Adipocyte (in vitro differentiated cells): ENCODE results near the gene NR1I3.

Experiments
- DNase-seq: peaks from one replicate; pipeline ENCODE4 v3.0.0-alpha.2; 2015; ENCODE audit warnings: low read depth
- H3K27me3 ChIP-seq: replicated peaks from 2 replicates; pipeline ENCODE4 v1.7.0; 2013; ENCODE audit warnings: mild to moderate bottlenecking, low read length, moderate library complexity; ENCODE audit not compliant: control insufficient read depth, insufficient read depth
- H3K36me3 ChIP-seq: 2 replicates; pipeline ENCODE4 v1.7.0; 2013; ENCODE audit warnings: low read length, mild to moderate bottlenecking, moderate library complexity; ENCODE audit not compliant: control insufficient read depth, insufficient read depth, severe bottlenecking
- H3K4me1 ChIP-seq: 2 replicates; pipeline ENCODE4 v1.7.0; 2013; ENCODE audit warnings: mild to moderate bottlenecking, low read length, moderate library complexity; ENCODE audit not compliant: control insufficient read depth, insufficient read depth
- H3K4me3 ChIP-seq: 2 replicates; pipeline ENCODE4 v1.7.0; 2013; ENCODE audit warnings: mild to moderate bottlenecking, low read length, moderate library complexity
- H3K9ac ChIP-seq: 2 replicates; pipeline ENCODE4 v1.7.0; 2013; ENCODE audit warnings: mild to moderate bottlenecking, low read length, moderate library complexity
- H3K9me3 ChIP-seq: 2 replicates; pipeline ENCODE4 v1.7.0; 2013; ENCODE audit warnings: mild to moderate bottlenecking, low read length, moderate library complexity; ENCODE audit not compliant: control insufficient read depth

Gene NR1I3, protein sequence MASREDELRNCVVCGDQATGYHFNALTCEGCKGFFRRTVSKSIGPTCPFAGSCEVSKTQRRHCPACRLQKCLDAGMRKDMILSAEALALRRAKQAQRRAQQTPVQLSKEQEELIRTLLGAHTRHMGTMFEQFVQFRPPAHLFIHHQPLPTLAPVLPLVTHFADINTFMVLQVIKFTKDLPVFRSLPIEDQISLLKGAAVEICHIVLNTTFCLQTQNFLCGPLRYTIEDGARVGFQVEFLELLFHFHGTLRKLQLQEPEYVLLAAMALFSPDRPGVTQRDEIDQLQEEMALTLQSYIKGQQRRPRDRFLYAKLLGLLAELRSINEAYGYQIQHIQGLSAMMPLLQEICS

DNA sequence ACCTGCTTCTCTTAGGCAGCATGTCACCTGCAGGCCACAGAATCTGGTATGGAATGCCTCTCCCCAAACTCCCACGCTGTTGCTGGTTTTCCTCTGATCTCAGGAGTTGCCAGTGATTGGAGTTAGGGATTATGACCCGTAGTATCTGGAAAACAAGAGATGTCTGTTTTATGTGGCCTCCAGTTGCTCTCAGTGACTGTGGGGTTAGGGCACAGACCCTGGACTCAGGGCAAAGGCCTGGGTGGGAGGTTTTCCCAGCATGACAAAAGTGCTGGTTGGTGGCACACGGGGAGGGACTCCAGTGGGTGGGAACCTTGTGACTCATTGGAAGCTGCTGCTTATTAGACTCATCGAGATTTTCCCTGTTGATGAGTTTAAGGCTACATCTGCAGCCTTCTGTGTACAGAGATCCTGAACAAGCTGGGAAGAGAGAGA, at the start of gene NR1I3:
NR1I3 (minus strand) TSS at position 165 of the 435 bp plus-strand sequence. CDS start 1,638 bp downstream, outside the sequence.
- Histone ChIP-seq H3K9ac (no peak within 1 kb of the TSS), H3K36me3 (no peaks in the 10 kb centered on the region), H3K4me3 (no peak within 1 kb of the TSS), H3K4me1 (no peaks in the 10 kb centered on the region), H3K9me3 (no peaks in the 10 kb centered on the region), H3K27me3 (peaks cover 4% of the 10 kb centered on the region)
- DNase-seq, result no peak

DNA sequence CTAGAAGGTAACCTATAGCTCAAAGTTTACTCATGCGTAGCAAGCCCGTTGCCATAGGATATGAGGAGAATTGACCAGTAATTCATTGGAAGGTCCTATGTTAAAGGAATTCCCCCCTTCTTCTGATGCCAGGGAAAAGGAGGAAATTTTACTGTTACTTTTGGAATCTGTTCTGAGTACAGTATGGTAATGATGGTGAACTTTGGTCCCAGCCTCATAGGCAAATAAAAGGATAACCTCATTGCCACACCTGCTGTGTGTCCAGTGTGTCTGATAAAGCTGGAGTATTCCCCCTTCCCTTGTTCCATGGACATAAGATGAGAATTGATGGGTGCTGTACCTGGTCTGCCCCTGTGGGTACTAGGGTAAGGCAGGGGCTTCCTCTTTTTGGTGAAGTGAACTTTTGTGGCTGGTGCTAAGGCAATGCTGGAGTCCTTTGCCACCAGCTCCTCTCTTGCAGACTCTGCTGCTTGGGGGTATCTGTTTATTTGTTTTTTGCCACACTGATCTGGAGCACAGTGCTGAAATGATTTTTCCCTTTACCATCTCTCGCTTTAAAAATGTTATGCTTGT, 49.6 kb upstream of the NR1I3 start:
- Histone ChIP-seq H3K9ac (no peak overlapping the region), H3K9me3 (no peaks in the 10 kb centered on the region), H3K36me3 (no peaks in the 10 kb centered on the region), H3K4me3 (no peak overlapping the region), H3K4me1 (no peaks in the 10 kb centered on the region), H3K27me3 (peaks cover 19% of the 10 kb centered on the region)
- no peak for DNase-seq

GRCh38 chr1:161285521-161285920, 47.5 kb upstream of the NR1I3 start:
- no peak for DNase-seq
- Histone ChIP-seq H3K36me3 (no peaks in the 10 kb centered on the region), H3K9ac (no peak overlapping the region), H3K4me1 (no peaks in the 10 kb centered on the region), H3K27me3 (peaks cover 19% of the 10 kb centered on the region), H3K4me3 (no peak overlapping the region), H3K9me3 (no peaks in the 10 kb centered on the region)

DNA sequence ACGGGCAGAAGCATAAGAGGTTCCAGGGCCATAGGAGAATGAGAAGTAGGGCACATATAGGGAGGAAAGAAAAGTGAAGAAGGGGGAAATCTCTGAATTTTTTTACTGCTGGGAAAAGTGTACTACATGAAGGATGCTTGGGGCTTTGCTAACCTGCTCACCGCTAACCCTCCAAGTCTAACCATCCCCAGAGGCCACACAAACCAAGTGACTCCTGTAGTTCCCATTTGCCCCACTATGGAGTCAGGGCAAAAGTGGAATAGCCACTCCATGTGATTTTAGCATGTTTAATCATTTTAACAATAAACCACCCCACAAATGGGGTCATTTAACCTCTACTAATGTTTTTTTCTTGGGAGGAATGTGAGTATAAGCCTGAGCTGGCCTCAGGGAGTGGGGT, 47.1 kb upstream of the NR1I3 start:
- DNase-seq, result no peak
- no peaks in the 10 kb centered on the region for H3K36me3 ChIP-seq
- no peak overlapping the region for H3K4me3 ChIP-seq
- H3K9me3 ChIP-seq, result no peaks in the 10 kb centered on the region
- H3K4me1 ChIP-seq, result no peaks in the 10 kb centered on the region
- H3K9ac ChIP-seq, result no peak overlapping the region
- peaks cover 19% of the 10 kb centered on the region for H3K27me3 ChIP-seq

DNA sequence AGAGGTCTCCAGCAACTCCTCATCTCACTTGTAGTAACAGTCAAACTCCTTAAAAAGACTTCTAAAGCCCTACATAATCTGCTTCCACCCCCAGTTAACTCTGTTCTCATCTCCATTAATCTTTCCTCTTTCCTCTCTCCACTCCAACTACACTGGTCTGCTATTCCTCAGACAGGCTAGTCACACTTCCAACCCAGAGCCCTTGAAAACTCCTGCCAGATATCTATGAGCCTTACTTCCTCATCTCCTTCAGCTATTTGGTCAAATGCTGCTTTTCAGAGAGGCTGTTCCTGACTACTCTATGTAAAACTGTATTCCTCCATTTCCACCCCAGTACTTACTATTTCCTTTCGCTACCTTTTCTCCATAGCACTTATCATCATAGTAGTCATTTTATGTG, 45.0 kb upstream of the NR1I3 start:
- peaks cover 25% of the 10 kb centered on the region for H3K27me3 ChIP-seq
- H3K9me3 ChIP-seq, result no peaks in the 10 kb centered on the region
- H3K4me1 ChIP-seq, result no peaks in the 10 kb centered on the region
- H3K36me3 ChIP-seq, result no peaks in the 10 kb centered on the region
- no peak overlapping the region for H3K4me3 ChIP-seq
- H3K9ac ChIP-seq, result no peak overlapping the region
- DNase-seq, result no peak

DNA sequence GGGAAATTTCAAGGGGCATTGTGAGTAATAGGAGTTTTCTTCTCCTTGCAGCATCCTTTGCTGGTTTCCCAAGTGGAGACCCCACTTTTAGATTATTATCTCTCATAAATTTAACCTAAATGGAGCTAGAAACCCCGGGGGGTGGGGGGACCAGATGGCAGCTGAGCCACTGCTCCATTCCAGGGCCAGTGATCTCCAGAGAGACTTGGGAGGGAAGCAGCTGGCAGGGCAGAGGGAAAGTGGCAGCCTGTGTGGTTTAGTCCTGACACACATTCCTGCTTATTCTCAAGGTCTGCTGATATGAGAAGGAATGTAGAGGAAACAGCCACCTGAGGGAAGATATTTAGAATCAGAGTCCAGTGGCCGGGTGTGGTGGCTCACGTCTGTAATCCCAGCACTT, 36.9 kb upstream of the NR1I3 start:
- H3K9me3 ChIP-seq, result no peaks in the 10 kb centered on the region
- H3K9ac ChIP-seq, result no peak overlapping the region
- DNase-seq, result no peak
- H3K36me3 ChIP-seq, result no peaks in the 10 kb centered on the region
- peaks cover 40% of the 10 kb centered on the region for H3K27me3 ChIP-seq
- no peak overlapping the region for H3K4me3 ChIP-seq
- H3K4me1 ChIP-seq, result no peaks in the 10 kb centered on the region

DNA sequence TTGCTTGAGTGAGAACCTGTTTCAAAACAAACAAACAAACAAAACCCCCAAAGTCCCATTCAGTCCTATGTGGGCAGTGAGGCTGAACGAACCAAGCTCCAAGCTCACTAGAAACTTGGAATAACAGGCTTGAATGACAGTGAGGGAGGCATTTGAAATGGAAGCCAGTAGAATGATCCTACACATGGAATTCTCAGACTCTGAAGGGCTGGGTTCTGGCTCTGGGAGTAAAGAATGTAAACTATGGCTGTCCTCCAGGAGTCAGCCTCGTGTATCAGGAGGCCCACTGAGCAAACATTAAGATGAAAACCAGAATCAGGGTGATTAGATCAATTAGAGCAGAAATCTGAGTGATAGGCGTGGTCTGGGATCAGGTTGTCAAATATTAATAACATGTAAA, 35.4 kb upstream of the NR1I3 start:
- no peak overlapping the region for H3K4me3 ChIP-seq
- no peak overlapping the region for H3K9ac ChIP-seq
- peak; percentile 42 for DNase-seq
- H3K4me1 ChIP-seq, result no peaks in the 10 kb centered on the region
- peaks cover 38% of the 10 kb centered on the region for H3K27me3 ChIP-seq
- H3K36me3 ChIP-seq, result no peaks in the 10 kb centered on the region
- no peaks in the 10 kb centered on the region for H3K9me3 ChIP-seq

DNA sequence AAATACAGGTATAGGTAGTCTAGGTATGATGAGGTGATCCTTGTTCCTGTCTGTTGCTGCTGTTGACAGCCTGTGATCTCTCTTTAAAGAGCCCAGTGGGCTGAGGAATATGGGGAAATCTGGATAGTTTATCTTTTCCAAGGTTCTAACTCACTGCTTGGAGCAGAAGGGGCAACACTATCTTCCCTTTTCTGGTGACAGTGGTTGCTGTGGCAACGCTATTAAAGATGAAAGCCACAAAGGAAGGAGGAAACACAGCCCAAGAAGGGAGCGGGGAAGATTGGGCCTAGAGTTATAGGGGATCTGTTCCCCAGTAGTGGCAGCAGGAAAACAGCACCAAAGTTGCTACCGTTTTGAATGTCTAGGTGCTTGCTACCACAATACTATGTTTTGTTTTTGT, 29.3 kb upstream of the NR1I3 start:
- H3K9me3 ChIP-seq, result no peaks in the 10 kb centered on the region
- H3K36me3 ChIP-seq, result no peaks in the 10 kb centered on the region
- no peak overlapping the region for H3K4me3 ChIP-seq
- no peak overlapping the region for H3K9ac ChIP-seq
- no peaks in the 10 kb centered on the region for H3K4me1 ChIP-seq
- H3K27me3 ChIP-seq, result peaks cover 4% of the 10 kb centered on the region
- no peak for DNase-seq

GRCh38 chr1:161266836-161267235, 28.8 kb upstream of the NR1I3 start:
- no peak overlapping the region for H3K4me3 ChIP-seq

DNA sequence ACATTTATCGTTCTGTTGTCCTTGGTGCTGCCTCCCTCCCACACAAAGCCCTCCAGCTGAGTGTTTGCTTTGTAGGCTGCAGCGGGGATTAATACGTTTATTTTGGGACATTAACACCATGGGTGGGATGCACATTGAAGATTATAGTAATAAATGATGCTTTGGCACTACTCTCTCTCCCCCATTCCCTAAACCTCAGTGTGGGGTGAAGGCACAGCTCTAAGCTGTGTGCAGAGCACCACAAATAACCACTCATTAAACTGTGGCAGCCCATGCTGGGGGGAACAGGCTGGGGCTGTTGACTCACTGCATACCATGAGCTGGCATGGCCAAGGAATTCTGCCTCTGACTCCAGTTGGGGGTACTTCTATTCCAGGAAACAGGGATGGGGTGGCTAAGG, 28.2 kb upstream of the NR1I3 start:
- H3K4me1 ChIP-seq, result peaks cover 2% of the 10 kb centered on the region
- H3K36me3 ChIP-seq, result no peaks in the 10 kb centered on the region
- no peak overlapping the region for H3K9ac ChIP-seq
- H3K4me3 ChIP-seq, result no peak overlapping the region
- no peak for DNase-seq
- peaks cover 11% of the 10 kb centered on the region for H3K27me3 ChIP-seq
- H3K9me3 ChIP-seq, result no peaks in the 10 kb centered on the region

More at GRCh38 chr1:161266836-161267235, 28.8 kb upstream of the NR1I3 start:
- no peaks in the 10 kb centered on the region for H3K36me3 ChIP-seq
- peaks cover 6% of the 10 kb centered on the region for H3K27me3 ChIP-seq
- no peak overlapping the region for H3K9ac ChIP-seq
- no peaks in the 10 kb centered on the region for H3K9me3 ChIP-seq
- DNase-seq, result no peak
- no peaks in the 10 kb centered on the region for H3K4me1 ChIP-seq

- H3K4me3 ChIP-seq, result no peak overlapping the region
- H3K4me1 ChIP-seq, result peaks cover 11% of the 10 kb centered on the region
- H3K36me3 ChIP-seq, result no peaks in the 10 kb centered on the region
- DNase-seq, result no peak
- H3K9ac ChIP-seq, result no peak overlapping the region
- no peaks in the 10 kb centered on the region for H3K9me3 ChIP-seq
- H3K27me3 ChIP-seq, result peaks cover 20% of the 10 kb centered on the region
Measured at GRCh38 chr1:161265305-161265704, 27.3 kb upstream of the NR1I3 start.
